Erythroblast (primary cell): ENCODE data around the gene PUS10.

Experiments used
- GATA1 ChIP-seq: IDR thresholded peaks from 2 replicates; pipeline ENCODE4 v1.6.1; 2011; ENCODE audit warnings: low read depth, mild to moderate bottlenecking, control low read depth, low read length, moderate library complexity
- POLR2A ChIP-seq: IDR thresholded peaks from 2 replicates; pipeline ENCODE4 v1.6.1; 2011; ENCODE audit warnings: mild to moderate bottlenecking, low read length

DNA sequence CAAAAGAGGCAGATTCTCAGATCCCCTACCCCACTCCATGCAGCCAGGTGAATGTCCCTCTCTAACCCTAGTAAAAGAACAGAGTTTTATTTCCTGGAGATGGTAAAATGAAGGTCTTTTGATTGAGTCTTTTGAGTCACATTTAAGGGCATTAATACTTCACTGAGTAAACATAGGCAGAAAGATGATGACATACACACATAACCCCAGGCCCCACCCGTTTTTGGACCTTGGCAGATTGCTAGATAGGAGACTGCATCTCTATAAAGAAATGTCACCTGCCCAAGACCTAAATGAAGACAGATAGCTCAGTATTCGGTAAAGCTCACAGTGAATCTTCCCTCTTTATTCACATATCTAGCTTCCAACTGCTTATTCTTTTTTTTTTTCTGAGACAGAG lies 28.8 kb downstream of the PUS10 start:
- no peak for TF ChIP-seq POLR2A
- TF ChIP-seq GATA1: no peak
